ENCODE results near the gene NPHS2. TPM values are rescaled to one million over a fixed set of nuclear protein-coding genes. Genes with fewer than 3 reads are reported as not detected.
"Not testable (repeated sequence)": the region's sequence is repeated elsewhere in the genome, so short reads cannot be mapped to it uniquely, and the experiment has no call there.

Gene NPHS2
- polyA plus RNA-seq, 1 donor (not counting 4 experiments of a cell fraction or from before 2014, with no cell fraction given): not detected

DNA sequence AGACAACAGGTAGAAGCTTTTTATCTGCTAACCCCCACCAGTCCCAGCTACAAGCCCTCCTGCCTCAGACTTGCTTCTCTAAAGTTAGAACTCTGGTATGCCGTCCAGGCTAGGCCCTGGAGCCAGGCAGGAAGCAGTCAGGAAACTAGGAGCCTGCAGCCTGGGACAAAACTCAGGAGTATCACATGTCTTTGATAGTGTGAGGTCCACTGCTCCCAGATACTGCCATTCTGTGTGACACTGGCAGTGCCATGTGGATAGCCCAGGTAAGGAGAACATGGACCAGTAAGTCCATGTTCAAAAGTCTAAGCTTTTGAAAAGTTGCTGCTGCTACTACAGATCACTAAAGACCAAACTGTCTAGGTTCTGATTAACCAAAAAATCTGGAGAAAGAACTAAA, 45.4 kb downstream of the NPHS2 start:
- Histone ChIP-seq H3K9ac (ENCODE audit: control insufficient read depth, extremely low read depth, insufficient read depth, low read length) (no peak overlapping the region), H3K4me2 (ENCODE audit: control insufficient read depth, extremely low read depth, insufficient read depth, low read depth, low read length) (no peak overlapping the region), H2AFZ (ENCODE audit: control insufficient read depth, low read length) (no peak overlapping the region), H3K9me3 (ENCODE audit: control insufficient read depth, low read depth, low read length) (no peaks in the 10 kb centered on the region), H3K79me2 (ENCODE audit: control insufficient read depth, insufficient read depth, low read length) (no peaks in the 10 kb centered on the region), H4K20me1 (ENCODE audit: control insufficient read depth, extremely low read depth, insufficient read depth, low read length) (no peaks in the 10 kb centered on the region), H3K36me3 (ENCODE audit: control insufficient read depth in 2 of 2, extremely low read depth in 1 of 2, insufficient read depth in 2 of 2, low read length in 2 of 2) (no peaks in the 10 kb centered on the region), H3K9me1 (ENCODE audit: control insufficient read depth, extremely low read depth, insufficient read depth, low read length) (no peaks in the 10 kb centered on the region), H3K4me1 (ENCODE audit: control insufficient read depth, extremely low read depth, insufficient read depth, low read length) (no peaks in the 10 kb centered on the region), H3K27me3 (ENCODE audit: control insufficient read depth, extremely low read depth, insufficient read depth, low read length) (no peaks in the 10 kb centered on the region), H3K27ac (ENCODE audit: control insufficient read depth, insufficient read depth, low read length) (no peak overlapping the region), H3K4me3 (ENCODE audit: control insufficient read depth in 2 of 3, extremely low read depth in 1 of 3, insufficient read depth in 2 of 3, low read depth in 1 of 3, low read length in 3 of 3) (no peak overlapping the region)
- no peak for DNase-seq (ENCODE audit: low read depth, low spot score)
- TF ChIP-seq EZH2 (IDR thresholded peaks at IDR 0.05; ENCODE audit: low read length): no peak
- TF ChIP-seq, protein P1, sequence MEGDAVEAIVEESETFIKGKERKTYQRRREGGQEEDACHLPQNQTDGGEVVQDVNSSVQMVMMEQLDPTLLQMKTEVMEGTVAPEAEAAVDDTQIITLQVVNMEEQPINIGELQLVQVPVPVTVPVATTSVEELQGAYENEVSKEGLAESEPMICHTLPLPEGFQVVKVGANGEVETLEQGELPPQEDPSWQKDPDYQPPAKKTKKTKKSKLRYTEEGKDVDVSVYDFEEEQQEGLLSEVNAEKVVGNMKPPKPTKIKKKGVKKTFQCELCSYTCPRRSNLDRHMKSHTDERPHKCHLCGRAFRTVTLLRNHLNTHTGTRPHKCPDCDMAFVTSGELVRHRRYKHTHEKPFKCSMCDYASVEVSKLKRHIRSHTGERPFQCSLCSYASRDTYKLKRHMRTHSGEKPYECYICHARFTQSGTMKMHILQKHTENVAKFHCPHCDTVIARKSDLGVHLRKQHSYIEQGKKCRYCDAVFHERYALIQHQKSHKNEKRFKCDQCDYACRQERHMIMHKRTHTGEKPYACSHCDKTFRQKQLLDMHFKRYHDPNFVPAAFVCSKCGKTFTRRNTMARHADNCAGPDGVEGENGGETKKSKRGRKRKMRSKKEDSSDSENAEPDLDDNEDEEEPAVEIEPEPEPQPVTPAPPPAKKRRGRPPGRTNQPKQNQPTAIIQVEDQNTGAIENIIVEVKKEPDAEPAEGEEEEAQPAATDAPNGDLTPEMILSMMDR (optimal IDR thresholded peaks at IDR 0.05 in 1 of 3, IDR thresholded peaks at IDR 0.05 in 1 of 3, conservative IDR thresholded peaks at IDR 0.05 in 1 of 3; ENCODE audit: extremely low read depth in 1 of 3, insufficient read depth in 2 of 3, low read length in 3 of 3): no peak
- dilution Hi-C loops (cut with MboI; ENCODE audit: extremely low pct_ligation_motif_present, low sequenced_read_pairs): no loop called here
- FAIRE-seq: no peak

DNA sequence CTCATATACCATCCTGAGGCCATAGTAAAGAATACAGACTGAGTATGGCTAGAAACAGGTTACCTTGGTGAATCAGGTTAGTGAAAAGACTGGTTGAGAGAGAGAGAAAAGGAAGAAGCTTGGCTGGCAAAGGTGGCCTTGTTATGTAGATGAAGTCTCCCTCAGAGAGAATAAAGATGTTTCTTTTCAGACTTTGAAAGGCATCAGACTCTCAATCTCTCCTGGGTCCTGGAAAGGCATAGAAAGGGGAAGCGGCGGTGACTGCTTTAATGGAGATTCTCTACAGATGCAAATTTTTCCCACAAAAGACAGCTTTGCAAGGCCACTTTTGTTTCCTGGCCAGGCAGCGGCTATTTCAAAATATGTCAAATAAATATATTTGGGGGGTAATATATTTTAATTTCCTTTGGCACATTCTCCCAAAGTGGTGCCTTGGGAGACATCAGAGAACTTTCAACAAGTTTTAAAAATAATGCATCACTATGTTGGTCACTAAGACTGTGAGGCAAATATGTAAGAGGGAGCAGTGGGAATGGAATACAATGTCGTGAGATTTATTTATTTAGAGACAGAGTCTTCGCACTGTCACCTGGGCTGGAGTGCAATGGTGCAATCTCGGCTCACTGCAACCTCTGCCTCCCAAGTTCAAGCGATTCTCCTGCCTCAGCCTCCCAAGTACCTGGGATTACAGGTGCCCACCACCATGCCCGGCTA, 46.1 kb downstream of the NPHS2 start:
- Histone ChIP-seq H3K27ac (ENCODE audit: control insufficient read depth, insufficient read depth, low read length) (no peak overlapping the region), H3K9me1 (ENCODE audit: control insufficient read depth, extremely low read depth, insufficient read depth, low read length) (no peaks in the 10 kb centered on the region), H3K9ac (ENCODE audit: control insufficient read depth, extremely low read depth, insufficient read depth, low read length) (no peak overlapping the region), H3K36me3 (ENCODE audit: control insufficient read depth in 2 of 2, extremely low read depth in 1 of 2, insufficient read depth in 2 of 2, low read length in 2 of 2) (no peaks in the 10 kb centered on the region), H4K20me1 (ENCODE audit: control insufficient read depth, extremely low read depth, insufficient read depth, low read length) (no peaks in the 10 kb centered on the region), H3K9me3 (ENCODE audit: control insufficient read depth, low read depth, low read length) (no peaks in the 10 kb centered on the region), H2AFZ (ENCODE audit: control insufficient read depth, low read length) (no peak overlapping the region), H3K27me3 (ENCODE audit: control insufficient read depth, extremely low read depth, insufficient read depth, low read length) (no peaks in the 10 kb centered on the region), H3K4me2 (ENCODE audit: control insufficient read depth, extremely low read depth, insufficient read depth, low read depth, low read length) (no peak overlapping the region), H3K4me3 (ENCODE audit: control insufficient read depth in 2 of 3, extremely low read depth in 1 of 3, insufficient read depth in 2 of 3, low read depth in 1 of 3, low read length in 3 of 3) (no peak overlapping the region), H3K4me1 (ENCODE audit: control insufficient read depth, extremely low read depth, insufficient read depth, low read length) (no peaks in the 10 kb centered on the region), H3K79me2 (ENCODE audit: control insufficient read depth, insufficient read depth, low read length) (no peaks in the 10 kb centered on the region)
- DNase-seq (ENCODE audit: low read depth, low spot score): no peak
- no peak for FAIRE-seq
- no peak for TF ChIP-seq EZH2 (IDR thresholded peaks at IDR 0.05; ENCODE audit: low read length)
- TF ChIP-seq, protein P1 (optimal IDR thresholded peaks at IDR 0.05 in 1 of 3, IDR thresholded peaks at IDR 0.05 in 1 of 3, conservative IDR thresholded peaks at IDR 0.05 in 1 of 3; ENCODE audit: extremely low read depth in 1 of 3, insufficient read depth in 2 of 3, low read length in 3 of 3): no peak
- dilution Hi-C loops (cut with MboI; ENCODE audit: extremely low pct_ligation_motif_present, low sequenced_read_pairs): no loop called here

DNA sequence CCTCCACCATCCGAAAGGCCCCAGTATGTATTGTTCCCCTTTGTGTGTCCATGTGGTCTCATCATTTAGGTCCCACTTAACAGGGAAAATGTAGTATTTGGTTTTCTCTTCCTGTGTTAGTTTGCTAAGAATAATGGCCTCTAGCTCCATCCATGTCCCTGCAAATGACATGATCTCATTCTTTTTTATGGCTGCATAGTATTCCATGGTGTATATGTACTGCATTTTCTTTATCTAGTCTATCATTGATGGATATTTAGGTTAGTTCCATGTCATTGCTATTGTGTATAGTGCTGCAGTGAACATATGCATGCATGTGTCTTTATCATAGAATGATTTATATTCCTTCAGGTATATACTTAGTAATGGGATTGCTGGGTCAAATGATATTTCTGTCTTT, 57.2 kb downstream of the NPHS2 start:
- H3K9ac ChIP-seq (ENCODE audit: control insufficient read depth, extremely low read depth, insufficient read depth, low read length); H2AFZ ChIP-seq (ENCODE audit: control insufficient read depth, low read length); H3K79me2 ChIP-seq (ENCODE audit: control insufficient read depth, insufficient read depth, low read length); H3K27me3 ChIP-seq (ENCODE audit: control insufficient read depth, extremely low read depth, insufficient read depth, low read length); H3K27ac ChIP-seq (ENCODE audit: control insufficient read depth, insufficient read depth, low read length); H3K4me2 ChIP-seq (ENCODE audit: control insufficient read depth, extremely low read depth, insufficient read depth, low read depth, low read length); H3K36me3 ChIP-seq (ENCODE audit: control insufficient read depth in 2 of 2, extremely low read depth in 1 of 2, insufficient read depth in 2 of 2, low read length in 2 of 2); H3K4me1 ChIP-seq (ENCODE audit: control insufficient read depth, extremely low read depth, insufficient read depth, low read length); DNase-seq (ENCODE audit: low read depth, low spot score); H3K4me3 ChIP-seq (ENCODE audit: control insufficient read depth in 2 of 3, extremely low read depth in 1 of 3, insufficient read depth in 2 of 3, low read depth in 1 of 3, low read length in 3 of 3); FAIRE-seq; H3K9me3 ChIP-seq (ENCODE audit: control insufficient read depth, low read depth, low read length); H4K20me1 ChIP-seq (ENCODE audit: control insufficient read depth, extremely low read depth, insufficient read depth, low read length); dilution Hi-C loops (cut with MboI; ENCODE audit: extremely low pct_ligation_motif_present, low sequenced_read_pairs); H3K9me1 ChIP-seq (ENCODE audit: control insufficient read depth, extremely low read depth, insufficient read depth, low read length): not testable (repeated sequence)

Measured in keratinocyte (primary cell).